ENCODE data around the gene SNRPD2.
A peak's percentile ranks its signal among the peaks of the same experiment; 100 is the strongest.

Gene SNRPD2

GRCh38 chr19:45653634-45654033 lies 38.1 kb downstream of the SNRPD2 start:
- no peak for DNase-seq

GRCh38 chr19:45650722-45651121 lies 41.0 kb downstream of the SNRPD2 start:
- no peak for DNase-seq

- DNase-seq, result no peak
Observed at GRCh38 chr19:45646345-45646698, 45.4 kb downstream of the SNRPD2 start.

- peak; percentile 89 for DNase-seq
Observed at GRCh38 chr19:45645631-45646344, 46.0 kb downstream of the SNRPD2 start.

GRCh38 chr19:45645068-45645630 lies 46.6 kb downstream of the SNRPD2 start:
- no peak for DNase-seq

- DNase-seq, result no peak
Observed at GRCh38 chr19:45643927-45644771, 47.6 kb downstream of the SNRPD2 start.

- peak; percentile 67 for DNase-seq
Observed at GRCh38 chr19:45643024-45643926, 48.5 kb downstream of the SNRPD2 start.

GRCh38 chr19:45641274-45642105 lies 50.3 kb downstream of the SNRPD2 start:
- peak; percentile 90 for DNase-seq

GRCh38 chr19:45640849-45641273 lies 50.9 kb downstream of the SNRPD2 start:
- no peak for DNase-seq

GRCh38 chr19:45638930-45639729 lies 52.6 kb downstream of the SNRPD2 start, which contains the start of gene EML2:
Gene EML2, minus strand, starts transcription at chr19:45639397. Its CDS starts 21 bp downstream, at chr19:45639376.
- DNase-seq, result peak; percentile 10

GRCh38 chr19:45637890-45638667 lies 53.7 kb downstream of the SNRPD2 start:
- DNase-seq, result no peak
